ENCODE measurements around the gene STAT2. TPM values are rescaled to one million over a fixed set of nuclear protein-coding genes. Genes with fewer than 3 reads are reported as not detected.
A peak's percentile ranks its signal among the peaks of the same experiment; 100 is the strongest.

Gene STAT2
- total RNA-seq (2014; rRNA removed; shearing (Covaris generic)) (60.6 and 67.9 TPM in 2 replicates), polyA plus RNA-seq (2016; fragmentation: Nextera tagmentation; extraction: Ambion mirVana) (15.6 and 16.7 TPM in 2 replicates)
- long read RNA-seq, partial matches to known transcripts: 0 of 1 reads
- long read RNA-seq, other reads (novel, unspliced or antisense): 1 of 1 reads

GRCh38 chr12:56359851-56360767 lies at the start of gene STAT2:
Gene STAT2, minus strand, starts transcription at chr12:56360107. Its CDS starts 3,536 bp downstream, at chr12:56356571.
- no peaks in the 10 kb centered on the region for H3K36me3 ChIP-seq (ENCODE audit: insufficient read depth)
- peak within 1 kb of the TSS; percentile 89 for H3K27ac ChIP-seq (ENCODE audit: low read depth)
- H3K9me3 Mint-ChIP-seq: no peaks in the 10 kb centered on the region
- H2AFZ ChIP-seq: 0 out of 2 replicates have a peak within 1 kb of the TSS, but pooled peaks have one; percentile 2
- peak within 1 kb of the TSS; percentile 78 for H3K4me2 ChIP-seq
- peak within 1 kb of the TSS; percentile 94 for H3K4me3 Mint-ChIP-seq
- no peaks in the 10 kb centered on the region for H4K20me1 ChIP-seq (replicated peaks; ENCODE audit: insufficient read depth)
- peak within 1 kb of the TSS; percentile 98 for H3K27ac Mint-ChIP-seq
- peaks cover 10% of the 10 kb centered on the region for H3K36me3 Mint-ChIP-seq (ENCODE audit: low read depth)
- H3K27me3 Mint-ChIP-seq (ENCODE audit: insufficient read depth, low read depth, poor library complexity): peaks cover 5% of the 10 kb centered on the region
- peaks cover 8% of the 10 kb centered on the region for H3K4me1 ChIP-seq (ENCODE audit: insufficient read depth)
- H3F3A ChIP-seq (replicated peaks; ENCODE audit: low read depth): peaks cover 5% of the 10 kb centered on the region; the same call in 1 of the 2 replicates
- peaks cover 11% of the 10 kb centered on the region for H3K4me1 Mint-ChIP-seq
- peak; percentile 100 for DNase-seq (ENCODE audit: low spot score)
- H3K79me2 ChIP-seq (replicated peaks; ENCODE audit: insufficient read depth): peaks cover 14% of the 10 kb centered on the region
- H3K27me3 ChIP-seq (ENCODE audit: insufficient read depth): no peaks in the 10 kb centered on the region
- ATAC-seq: peak; percentile 96
- peak within 1 kb of the TSS; percentile 65 for H3K4me3 ChIP-seq
- no peaks in the 10 kb centered on the region for H3K9me2 ChIP-seq (ENCODE audit: insufficient read depth)
- TF ChIP-seq ZNF331 (CRISPR knock-in tag; IDR thresholded peaks at IDR 0.05; ENCODE audit: low read depth) (no peak), EZH2 (IDR thresholded peaks at IDR 0.05; ENCODE audit: low read depth, unreplicated experiment) (no peak), CREB1 (CRISPR knock-in tag; IDR thresholded peaks at IDR 0.05; ENCODE audit: low read depth) (0 out of 2 replicates have a peak, but pooled peaks have one; percentile 31), STAT1 (IDR thresholded peaks at IDR 0.05; ENCODE audit: unreplicated experiment) (no peak), ETS1 (IDR thresholded peaks at IDR 0.05) (peak; percentile 43), JUNB (IDR thresholded peaks at IDR 0.05; ENCODE audit: unreplicated experiment) (no peak), REST (IDR thresholded peaks at IDR 0.05; ENCODE audit: unreplicated experiment) (no peak), ZNF462 (CRISPR knock-in tag; IDR thresholded peaks at IDR 0.05) (no peak), NANOG (IDR thresholded peaks at IDR 0.05; ENCODE audit: borderline replicate concordance) (no peak), CTCF (conservative IDR thresholded peaks at IDR 0.05; ENCODE audit: low read depth in 2 of 2) (no peak), ZNF114 (CRISPR knock-in tag; IDR thresholded peaks at IDR 0.05) (no peak), EZH2phosphoT487 (IDR thresholded peaks at IDR 0.05; ENCODE audit: unreplicated experiment) (no peak)

All from GM23338 (cell line).